B cell (primary cell): ENCODE results near the gene UGT1A9. TPM values are rescaled to one million over a fixed set of nuclear protein-coding genes. Genes with fewer than 3 reads are reported as not detected.

Experiments used
- ATAC-seq: fragments of 200-7000 bp; cut with Tn5 transposase; one replicate; pipeline ENCODE4 v1.10.0; 2021; ENCODE audit warnings: low read depth, mild to moderate bottlenecking, moderate number of reproducible peaks, moderate library complexity
- CTCF ChIA-PET: fragments of 350-600 bp; sonication (Branson Sonifier 250); formaldehyde crosslinking; loops from one replicate; lab custom pipeline; 2021; ENCODE audit warnings: antibody characterized with exemption, inconsistent platforms; lab: Charles Lee
- POLR2A ChIA-PET: fragments of 350-600 bp; sonication (Branson Sonifier 250); formaldehyde crosslinking; loops from one replicate; lab custom pipeline; 2021; ENCODE audit warnings: antibody characterized with exemption; lab: Charles Lee
- DNase-seq: peaks from one replicate; pipeline ENCODE4 v3.0.0; 2013
- H2AFZ ChIP-seq: 2 replicates; pipeline ENCODE4 v1.6.1; 2012; ENCODE audit warnings: mild to moderate bottlenecking, low read depth, low read length; ENCODE audit not compliant: insufficient read depth, poor library complexity, severe bottlenecking
- H3K27ac ChIP-seq, 2 donors: 1 replicate in 1 of 2; 2 replicates in 1 of 2; pipeline ENCODE4 v1.5.1; 2012 to 2013; ENCODE audit warnings: low read length in 2 of 2, mild to moderate bottlenecking in 2 of 2, moderate library complexity in 1 of 2
- H3K27me3 ChIP-seq, 4 experiments: fragments of 200-600 bp in 1 of 4; sonication (generic) in 1 of 4; replicated peaks in 1 of 4; 1 replicate in 2 of 4; 2 replicates in 2 of 4; pipeline versions ENCODE4 v1.6.1 to v1.7.0; 2013 to 2016; ENCODE audit warnings: low read length in 3 of 4, mild to moderate bottlenecking in 2 of 4, mixed read lengths in 1 of 4, moderate library complexity in 1 of 4; ENCODE audit not compliant: insufficient read depth in 4 of 4, control insufficient read depth in 3 of 4; ENCODE audit errors: control extremely low read depth in 1 of 4
- H3K36me3 ChIP-seq, 2 experiments: replicated peaks in 1 of 2; 1 replicate in 1 of 2; 2 replicates in 1 of 2; pipeline versions ENCODE4 v1.6.1 to v1.7.1; 2013; ENCODE audit warnings: low read length in 1 of 2; ENCODE audit not compliant: insufficient read depth in 2 of 2, control insufficient read depth in 1 of 2; ENCODE audit errors: control extremely low read depth in 1 of 2, extremely low read depth in 1 of 2
- H3K4me1 ChIP-seq, 2 donors: fragments of 200-600 bp in 1 of 2; sonication (generic) in 1 of 2; 1 replicate in 1 of 2; 2 replicates in 1 of 2; pipeline versions ENCODE4 v1.5.1 to v1.6.1; 2013 to 2017; ENCODE audit warnings: low read length in 2 of 2; ENCODE audit not compliant: control insufficient read depth in 2 of 2, insufficient read depth in 2 of 2
- H3K4me2 ChIP-seq: replicated peaks from 2 replicates; pipeline ENCODE3; 2012; ENCODE audit warnings: mild to moderate bottlenecking, low read depth, low read length; ENCODE audit not compliant: poor library complexity, severe bottlenecking
- H3K4me3 ChIP-seq, 5 experiments: fragments of 200-600 bp in 1 of 5; sonication (generic) in 1 of 5; 1 replicate in 3 of 5; 2 replicates in 2 of 5; pipeline versions ENCODE4 v1.5.1 to v1.7.0; 2011 to 2016; ENCODE audit warnings: low read length in 4 of 5, mild to moderate bottlenecking in 4 of 5, low read depth in 2 of 5, control low read depth in 1 of 5, moderate library complexity in 1 of 5; ENCODE audit not compliant: insufficient read depth in 1 of 5; ENCODE audit errors: control extremely low read depth in 1 of 5, extremely low read depth in 1 of 5
- H3K79me2 ChIP-seq: fragments of 200-600 bp; sonication (generic); one replicate; pipeline ENCODE4 v1.6.0; 2016; ENCODE audit warnings: low read length; ENCODE audit not compliant: control insufficient read depth, insufficient read depth
- H3K9ac ChIP-seq: fragments of 200-600 bp; sonication (generic); 2 replicates; pipeline ENCODE4 v1.6.1; 2017; ENCODE audit warnings: mild to moderate bottlenecking, low read length, moderate library complexity
- H3K9me3 ChIP-seq, 3 donors: one replicate each; pipeline versions ENCODE4 v1.6.1 to v1.7.1; 2013; ENCODE audit warnings: low read length in 2 of 3; ENCODE audit not compliant: control insufficient read depth in 2 of 3, insufficient read depth in 1 of 3; ENCODE audit errors: control extremely low read depth in 1 of 3
- H4K20me1 ChIP-seq: 2 replicates; pipeline ENCODE4 v1.6.0; 2012; ENCODE audit warnings: mild to moderate bottlenecking, low read length; ENCODE audit not compliant: insufficient read depth, control insufficient read depth, poor library complexity, severe bottlenecking
- H3K27ac Mint-ChIP-seq: one replicate; pipeline ENCODE4 v1.8.0; 2021; ENCODE audit warnings: mixed read lengths
- H3K27me3 Mint-ChIP-seq: one replicate; pipeline ENCODE4 v1.8.0; 2021; ENCODE audit warnings: mixed read lengths
- H3K4me1 Mint-ChIP-seq: one replicate; pipeline ENCODE4 v1.8.0; 2021; ENCODE audit warnings: mixed read lengths
- H3K4me3 Mint-ChIP-seq: one replicate; pipeline ENCODE4 v1.8.0; 2021; ENCODE audit warnings: mixed read lengths
- H3K9me3 Mint-ChIP-seq: one replicate; pipeline ENCODE4 v1.8.0; 2022; ENCODE audit warnings: mixed read lengths; ENCODE audit not compliant: insufficient read depth
- CTCF ChIP-seq: fragments of 200-600 bp; IDR thresholded peaks from one replicate; pipeline ENCODE4 v1.8.0; 2022; ENCODE audit warnings: antibody characterized with exemption, mild to moderate bottlenecking
- EZH2 ChIP-seq: IDR thresholded peaks from 2 replicates; pipeline ENCODE4 v1.6.1; 2012; ENCODE audit warnings: borderline replicate concordance, low read depth, mild to moderate bottlenecking, moderate library complexity, low read length; ENCODE audit not compliant: insufficient read depth, poor library complexity, severe bottlenecking
- WGBS: methylation state at CpG from one replicate; pipeline ENCODE4 v1.1.5; 2013; ENCODE audit warnings: missing lambda C conversion rate; ENCODE audit not compliant: insufficient coverage; 5-methylcytosine and 5-hydroxymethylcytosine counted together
- intact Hi-C: fragments of 100-400 bp; cut with micrococcal nuclease; formaldehyde crosslinking; loops from one replicate; pipeline ENCODE4 v1.10.0; 2022
- polyA plus RNA-seq: library from polyadenylated mRNA; depleted of rRNA; stranded (reverse); fragments of >200 nt; gene quantifications from 2 replicates; pipeline ENCODE4 v1.2.3, GENCODE V29; 2012
- total RNA-seq, 2 donors: library from RNA; stranded (reverse); fragments of 120-200 nt in 1 of 2; gene quantifications; 1 replicate in 1 of 2; 2 replicates in 1 of 2; pipeline versions ENCODE4 v1.2.3 to v1.2.4, GENCODE V29; 2013 to 2022

UGT1A9 gene
- total and polyA plus RNA-seq, 2 donors (not counting 1 experiment from before 2014, with no cell fraction given) = not detected

GRCh38 chr2:233712611-233713261, 41.0 kb downstream of the UGT1A9 start, which contains the start of gene UGT1A5:
TSS of gene UGT1A5 (plus strand) at chr2:233712907. CDS start at chr2:233712992, 85 bp downstream.
- H3K4me1 ChIP-seq = no peaks in the 10 kb centered on the region
- peaks cover 3% of the 10 kb centered on the region for H3K4me1 Mint-ChIP-seq
- no peak within 1 kb of the TSS for H3K4me2 ChIP-seq
- H2AFZ ChIP-seq = no peak within 1 kb of the TSS
- intact Hi-C loops = no loop called here
- H3K27me3 Mint-ChIP-seq = peaks cover 26% of the 10 kb centered on the region
- ATAC-seq (no peak), DNase-seq (no peak)
- no peaks in the 10 kb centered on the region for H4K20me1 ChIP-seq
- ChIA-PET CTCF (interaction anchor here (1.4 to 2.5 kb wide), 4 partner anchors 264 to 312 kb away, joined by 5 to 9 read pairs (median 7); no protein-coding TSS in a partner anchor), POLR2A (no interaction called here)
- H3K36me3 ChIP-seq = no peaks in the 10 kb centered on the region
- TF ChIP-seq CTCF (no peak), EZH2 (no peak)
- no peaks in the 10 kb centered on the region for H3K9me3 ChIP-seq
- H3K79me2 ChIP-seq = no peaks in the 10 kb centered on the region
- no peak within 1 kb of the TSS for H3K9ac ChIP-seq
- H3K4me3 ChIP-seq = no peak within 1 kb of the TSS
- H3K4me3 Mint-ChIP-seq = no peak within 1 kb of the TSS
- H3K9me3 Mint-ChIP-seq = no peaks in the 10 kb centered on the region
- H3K27ac Mint-ChIP-seq = no peak within 1 kb of the TSS
- WGBS = 86% methylated on average over 13 of the region's 14 CpGs
- no peak within 1 kb of the TSS for H3K27ac ChIP-seq
- peaks cover 0 to 8% (median 0%) of the 10 kb centered on the region in 4 experiments for H3K27me3 ChIP-seq

GRCh38 chr2:233713262-233713615, 41.5 kb downstream of the UGT1A9 start:
- ATAC-seq (no peak), DNase-seq (no peak)
- TF ChIP-seq EZH2 (no peak), CTCF (no peak)
- H3K9me3 ChIP-seq = no peaks in the 10 kb centered on the region
- Mint-ChIP-seq H3K27me3 (peaks cover 29% of the 10 kb centered on the region), H3K9me3 (no peaks in the 10 kb centered on the region), H3K27ac (no peak overlapping the region), H3K4me3 (no peak overlapping the region), H3K4me1 (peaks cover 3% of the 10 kb centered on the region)
- ChIA-PET CTCF (interaction anchor here (2.0 to 2.5 kb wide), 2 partner anchors 265 to 309 kb away, joined by 8 to 9 read pairs; no protein-coding TSS in a partner anchor), POLR2A (no interaction called here)
- H3K79me2 ChIP-seq = no peaks in the 10 kb centered on the region
- no peak overlapping the region for H3K27ac ChIP-seq
- no peaks in the 10 kb centered on the region for H3K36me3 ChIP-seq
- H3K4me3 ChIP-seq = no peak overlapping the region
- H3K9ac ChIP-seq = no peak overlapping the region
- WGBS = 100% methylated on average over 2 of the region's 7 CpGs
- no peak overlapping the region for H3K4me2 ChIP-seq
- H3K27me3 ChIP-seq = peaks cover 0 to 8% (median 0%) of the 10 kb centered on the region in 4 experiments
- H4K20me1 ChIP-seq = no peaks in the 10 kb centered on the region
- H2AFZ ChIP-seq = no peak overlapping the region
- H3K4me1 ChIP-seq = no peaks in the 10 kb centered on the region
- intact Hi-C loops = no loop called here
